Pancreas (tissue), 10 donors: ENCODE data around the gene SLC27A5. TPM values are rescaled to one million over a fixed set of nuclear protein-coding genes. Genes with fewer than 3 reads are reported as not detected.
"Not testable (repeated sequence)": the region's sequence is repeated elsewhere in the genome, so short reads cannot be mapped to it uniquely, and the experiment has no call there.

Experiments used
- ATAC-seq, 4 donors: fragments of 200-7000 bp; cut with Tn5 transposase; one replicate each; pipeline versions ENCODE4 v1.8.0 to v1.9.1; 2020; ENCODE audit warnings: mild to moderate bottlenecking in 4 of 4, moderate library complexity in 4 of 4
- DNase-seq, 6 donors: peaks; one replicate each; pipeline ENCODE4 v3.0.0-alpha.2; 2020
- FAIRE-seq: peaks from 2 replicates; lab custom pipeline; 2012; peaks lifted over from hg19 to GRCh38; lab: Jason Lieb, UNC
- H3K27ac ChIP-seq, 4 donors: fragments of 200-600 bp; sonication (generic); 1 replicate in 3 of 4; 2 replicates in 1 of 4; pipeline versions ENCODE4 v1.5.0 to v1.8.0; 2020
- H3K27me3 ChIP-seq, 4 donors: fragments of 200-600 bp; one replicate each; pipeline ENCODE4 v1.8.0; 2021
- H3K36me3 ChIP-seq, 3 donors: fragments of 200-600 bp; sonication (generic) in 1 of 3; one replicate each; pipeline versions ENCODE4 v1.5.0 to v1.8.0; 2020 to 2021
- H3K4me1 ChIP-seq, 3 donors: fragments of 200-600 bp; one replicate each; pipeline ENCODE4 v1.8.0; 2021
- H3K4me3 ChIP-seq, 4 donors: fragments of 200-600 bp; sonication (generic) in 2 of 4; one replicate each; pipeline versions ENCODE4 v1.5.0 to v1.8.0; 2020 to 2021
- H3K9me3 ChIP-seq, 4 donors: fragments of 200-600 bp; one replicate each; pipeline ENCODE4 v1.8.0; 2021
- WGBS, 2 donors: extraction: QIAGEN DNeasy Blood & Tissue Kit; methylation state at CpG; one replicate each; pipeline ENCODE4 v1.1.7; 2013; 5-methylcytosine and 5-hydroxymethylcytosine counted together
- intact Hi-C, 3 donors: fragments of 100-400 bp; cut with DNase I; formaldehyde crosslinking; loops; one replicate each; pipeline versions ENCODE4 v1.11.1 to v1.14.2; 2022
- polyA plus RNA-seq, 2 donors: library from polyadenylated mRNA; stranded (reverse); fragments of 200-250 nt; gene quantifications; one replicate each; pipeline ENCODE4 v1.2.3, GENCODE V29; 2013
- total RNA-seq, 6 donors: library from RNA; stranded (reverse); fragmentation: NEBNext Ultra II Directional in 4 of 6; extraction: Animal tissue kit (Norgen Biotek cat#: 25700) in 4 of 6; gene quantifications; one replicate each; pipeline versions ENCODE4 v1.2.1 to v1.2.4, GENCODE V29; 2021 to 2023
- TF ChIP-seq, protein P1 (sequence below), 4 donors: fragments of 200-600 bp; sonication (generic) in 3 of 4; IDR thresholded peaks; one replicate each; pipeline versions ENCODE4 v1.5.0 to v1.8.0; 2021; ENCODE audit warnings: antibody characterized with exemption in 4 of 4
- donor health status: healthy with polysubstance abuse.
- donor health status: DM: no; HTN: no; CAD: no; lungs with moderate emphysema.
- donor health status: DM: no; HTN: no; CAD: no.
- donor health status: control.
- donor health status: control.
- donor health status: Bipolar disorder and iron deficiency.
- donor health status: DM: yes; HTN: yes; CAD: no.
- donor health status: DM: no; HTN: no; CAD: no.
- donor health status: DM: no; HTN: no; CAD: no.
- donor health status: DM: yes; HTN: yes; CAD: no.

The SLC27A5 gene
- total and polyA plus RNA-seq, 8 donors = 3.0 to 15.6 (median 6.1) TPM

DNA sequence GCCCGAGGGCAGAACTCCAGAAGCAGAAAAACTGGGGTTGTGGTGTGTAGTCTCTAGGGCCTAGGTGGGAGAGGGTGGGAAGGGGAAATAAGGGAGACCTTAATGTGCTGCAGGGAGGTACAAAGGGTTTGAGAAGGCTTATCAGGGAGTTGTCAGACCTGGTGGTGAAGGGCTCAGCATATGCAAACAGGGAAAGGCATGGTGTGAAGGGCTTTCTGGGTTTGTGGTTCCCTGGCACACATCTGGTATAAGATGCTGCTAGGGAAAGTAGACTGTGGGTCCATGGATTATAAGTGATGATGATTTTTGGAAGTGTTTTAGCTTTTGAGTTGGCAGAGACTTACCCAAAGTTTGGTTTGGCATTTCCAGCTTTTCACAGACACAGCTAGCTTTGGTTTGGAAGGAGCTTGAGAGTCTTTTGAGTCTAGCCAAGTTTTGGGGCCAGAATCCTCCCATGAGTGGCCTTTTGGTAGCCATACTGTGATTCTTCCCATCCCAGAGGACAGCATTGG is 34.3 kb upstream of the SLC27A5 start:
- ATAC-seq = no peak
- Histone ChIP-seq H3K4me3 (peak overlapping the region; percentile 80 to 93 (median 84)), H3K36me3 (peaks cover 11 to 41% (median 29%) of the 10 kb centered on the region in 3 donors), H3K27ac (no peak overlapping the region), H3K27me3 (no peaks in the 10 kb centered on the region), H3K4me1 (peaks cover 0 to 13% (median 8%) of the 10 kb centered on the region in 3 donors), H3K9me3 (no peaks in the 10 kb centered on the region)
- WGBS, 2 donors = 0 to 3% methylated on average over 1 of the region's 1 CpG
- FAIRE-seq = no peak
- intact Hi-C loops = no loop called here
- no peak for DNase-seq
- TF ChIP-seq, protein P1, sequence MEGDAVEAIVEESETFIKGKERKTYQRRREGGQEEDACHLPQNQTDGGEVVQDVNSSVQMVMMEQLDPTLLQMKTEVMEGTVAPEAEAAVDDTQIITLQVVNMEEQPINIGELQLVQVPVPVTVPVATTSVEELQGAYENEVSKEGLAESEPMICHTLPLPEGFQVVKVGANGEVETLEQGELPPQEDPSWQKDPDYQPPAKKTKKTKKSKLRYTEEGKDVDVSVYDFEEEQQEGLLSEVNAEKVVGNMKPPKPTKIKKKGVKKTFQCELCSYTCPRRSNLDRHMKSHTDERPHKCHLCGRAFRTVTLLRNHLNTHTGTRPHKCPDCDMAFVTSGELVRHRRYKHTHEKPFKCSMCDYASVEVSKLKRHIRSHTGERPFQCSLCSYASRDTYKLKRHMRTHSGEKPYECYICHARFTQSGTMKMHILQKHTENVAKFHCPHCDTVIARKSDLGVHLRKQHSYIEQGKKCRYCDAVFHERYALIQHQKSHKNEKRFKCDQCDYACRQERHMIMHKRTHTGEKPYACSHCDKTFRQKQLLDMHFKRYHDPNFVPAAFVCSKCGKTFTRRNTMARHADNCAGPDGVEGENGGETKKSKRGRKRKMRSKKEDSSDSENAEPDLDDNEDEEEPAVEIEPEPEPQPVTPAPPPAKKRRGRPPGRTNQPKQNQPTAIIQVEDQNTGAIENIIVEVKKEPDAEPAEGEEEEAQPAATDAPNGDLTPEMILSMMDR (IDR thresholded peaks at IDR 0.05) = no peak

DNA sequence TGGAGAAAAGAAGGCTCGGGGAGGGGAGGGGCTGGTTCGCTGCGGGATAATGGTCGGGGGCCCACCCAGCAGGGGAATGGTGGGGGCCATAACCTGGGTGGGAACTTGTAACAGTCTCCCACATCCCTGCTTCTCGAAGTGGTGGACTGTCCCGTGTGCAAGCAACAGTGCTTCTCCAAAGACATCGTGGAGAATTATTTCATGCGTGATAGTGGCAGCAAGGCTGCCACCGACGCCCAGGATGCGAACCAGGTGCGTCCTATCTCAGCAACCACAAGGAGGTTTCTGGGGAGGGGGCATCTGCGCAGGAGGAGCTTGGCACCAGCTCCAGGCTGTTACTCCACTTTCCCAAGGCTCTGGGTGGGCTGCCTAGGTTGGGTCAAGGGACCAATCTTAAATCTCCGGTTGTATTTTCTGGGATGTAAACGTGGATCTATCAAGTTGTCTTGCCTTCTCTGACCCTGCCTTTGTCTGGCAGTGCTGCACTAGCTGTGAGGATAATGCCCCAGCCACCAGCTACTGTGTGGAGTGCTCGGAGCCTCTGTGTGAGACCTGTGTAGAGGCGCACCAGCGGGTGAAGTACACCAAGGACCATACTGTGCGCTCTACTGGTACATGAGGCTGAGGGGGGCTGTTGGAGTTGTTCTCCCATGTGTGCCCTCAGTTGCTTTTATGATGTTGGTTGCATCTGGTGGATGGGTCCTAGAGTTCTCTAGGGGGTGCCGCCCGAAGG is 33.7 kb upstream of the SLC27A5 start:
- no peaks in the 10 kb centered on the region for H3K9me3 ChIP-seq
- 4 to 6% methylated on average over 21 of the region's 21 CpGs for WGBS, 2 donors
- peak in 1 of 6 donors; percentile 21 for DNase-seq
- H3K36me3 ChIP-seq = peaks cover 8 to 34% (median 29%) of the 10 kb centered on the region in 3 donors
- H3K27ac ChIP-seq = peak overlapping the region in 1 of 4 donors; percentile 12
- ATAC-seq = no peak
- intact Hi-C loops = no loop called here
- no peaks in the 10 kb centered on the region for H3K27me3 ChIP-seq
- H3K4me1 ChIP-seq = peaks cover 0 to 13% (median 8%) of the 10 kb centered on the region in 3 donors
- no peak for FAIRE-seq
- TF ChIP-seq, protein P1 (IDR thresholded peaks at IDR 0.05) = no peak
- H3K4me3 ChIP-seq = peak overlapping the region; percentile 80 to 93 (median 84)

DNA sequence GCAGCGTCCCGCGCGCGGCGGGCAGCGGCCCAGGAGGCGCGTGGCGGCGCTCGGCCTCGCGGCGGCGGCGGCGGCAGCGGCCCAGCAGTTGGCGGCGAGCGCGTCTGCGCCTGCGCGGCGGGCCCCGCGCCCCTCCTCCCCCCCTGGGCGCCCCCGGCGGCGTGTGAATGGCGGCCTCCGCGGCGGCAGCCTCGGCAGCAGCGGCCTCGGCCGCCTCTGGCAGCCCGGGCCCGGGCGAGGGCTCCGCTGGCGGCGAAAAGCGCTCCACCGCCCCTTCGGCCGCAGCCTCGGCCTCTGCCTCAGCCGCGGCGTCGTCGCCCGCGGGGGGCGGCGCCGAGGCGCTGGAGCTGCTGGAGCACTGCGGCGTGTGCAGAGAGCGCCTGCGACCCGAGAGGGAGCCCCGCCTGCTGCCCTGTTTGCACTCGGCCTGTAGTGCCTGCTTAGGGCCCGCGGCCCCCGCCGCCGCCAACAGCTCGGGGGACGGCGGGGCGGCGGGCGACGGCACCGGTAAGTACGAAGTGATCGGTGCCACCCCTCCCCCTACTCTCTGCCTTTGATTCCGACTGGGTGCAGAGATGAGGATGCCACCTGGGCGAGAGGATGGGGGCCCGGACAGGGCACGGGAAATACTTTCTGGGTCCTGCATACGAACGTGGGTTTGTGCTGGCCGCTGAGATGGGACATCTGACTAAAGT is 32.9 kb upstream of the SLC27A5 start:
- WGBS, 2 donors = 0% methylated on average over 50 to 91 of the region's 92 CpGs

DNA sequence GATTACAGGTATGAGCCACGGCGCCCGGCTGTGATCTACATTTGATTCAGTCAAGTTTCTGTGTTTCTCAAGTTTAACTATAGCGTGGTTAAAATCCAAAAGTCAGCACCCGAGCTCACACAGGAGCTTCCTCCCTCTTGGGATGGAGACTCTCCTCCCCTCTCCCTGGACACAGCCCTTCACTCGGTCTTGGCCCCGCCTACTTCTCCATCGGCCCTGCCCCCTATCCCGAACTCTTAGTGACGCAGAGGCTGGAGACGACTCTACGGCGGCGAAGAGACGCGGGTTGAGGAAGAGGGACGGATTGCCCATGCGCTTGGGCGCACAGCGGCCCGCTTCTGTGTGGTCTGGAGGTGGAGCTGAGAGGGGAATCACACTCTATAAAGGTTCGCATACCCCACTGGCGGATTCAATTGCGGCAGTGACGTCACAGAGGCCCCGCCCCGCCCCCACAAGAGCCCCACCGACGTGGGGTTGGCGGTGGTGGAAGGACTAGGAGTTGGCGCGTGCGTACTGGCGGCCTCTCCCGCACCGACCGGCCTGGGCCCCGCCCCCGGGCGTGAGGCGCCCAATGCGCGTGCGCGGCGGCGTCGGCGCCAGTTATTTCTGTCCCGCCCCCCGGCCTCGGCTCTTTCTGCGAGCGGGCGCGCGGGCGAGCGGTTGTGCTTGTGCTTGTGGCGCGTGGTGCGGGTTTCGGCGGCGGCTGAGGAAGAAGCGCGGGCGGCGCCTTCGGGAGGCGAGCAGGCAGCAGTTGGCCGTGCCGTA is 32.2 kb upstream of the SLC27A5 start, which contains the start of gene TRIM28:
Gene TRIM28 (plus strand): TSS at position 239 of the 765 bp plus-strand sequence. CDS start 694 bp downstream, outside the sequence.
- DNase-seq = peak; percentile 96 to 100 (median 98)
- Histone ChIP-seq H3K27me3 (no peaks in the 10 kb centered on the region), H3K27ac (peak within 1 kb of the TSS; percentile 90 to 99 (median 94)), H3K4me3 (peak within 1 kb of the TSS; percentile 80 to 93 (median 84)), H3K4me1 (peaks cover 0 to 13% (median 8%) of the 10 kb centered on the region in 3 donors), H3K36me3 (peaks cover 1 to 20% (median 16%) of the 10 kb centered on the region in 3 donors), H3K9me3 (no peaks in the 10 kb centered on the region)
- TF ChIP-seq, protein P1 (IDR thresholded peaks at IDR 0.05) = no peak
- peak; percentile 92 to 98 (median 95) for ATAC-seq
- intact Hi-C loops = no loop called here
- 0 to 1% methylated on average over 58 to 73 of the region's 73 CpGs for WGBS, 2 donors
- peak; percentile 49 for FAIRE-seq

More for the DNA sequence above, 32.9 kb upstream of the SLC27A5 start:
- peak overlapping the region; percentile 90 to 99 (median 94) for H3K27ac ChIP-seq
- no peaks in the 10 kb centered on the region for H3K9me3 ChIP-seq
- TF ChIP-seq, protein P1 (IDR thresholded peaks at IDR 0.05) = no peak
- H3K4me3 ChIP-seq = peak overlapping the region; percentile 80 to 93 (median 84)
- intact Hi-C loops = no loop called here
- FAIRE-seq (no peak), ATAC-seq (peak; percentile 6 to 53 (median 16)), DNase-seq (peak in 4 of 6 donors; percentile 62 to 89 (median 75))
- H3K4me1 ChIP-seq = peaks cover 0 to 13% (median 8%) of the 10 kb centered on the region in 3 donors
- peaks cover 7 to 27% (median 23%) of the 10 kb centered on the region in 3 donors for H3K36me3 ChIP-seq
- H3K27me3 ChIP-seq = no peaks in the 10 kb centered on the region

DNA sequence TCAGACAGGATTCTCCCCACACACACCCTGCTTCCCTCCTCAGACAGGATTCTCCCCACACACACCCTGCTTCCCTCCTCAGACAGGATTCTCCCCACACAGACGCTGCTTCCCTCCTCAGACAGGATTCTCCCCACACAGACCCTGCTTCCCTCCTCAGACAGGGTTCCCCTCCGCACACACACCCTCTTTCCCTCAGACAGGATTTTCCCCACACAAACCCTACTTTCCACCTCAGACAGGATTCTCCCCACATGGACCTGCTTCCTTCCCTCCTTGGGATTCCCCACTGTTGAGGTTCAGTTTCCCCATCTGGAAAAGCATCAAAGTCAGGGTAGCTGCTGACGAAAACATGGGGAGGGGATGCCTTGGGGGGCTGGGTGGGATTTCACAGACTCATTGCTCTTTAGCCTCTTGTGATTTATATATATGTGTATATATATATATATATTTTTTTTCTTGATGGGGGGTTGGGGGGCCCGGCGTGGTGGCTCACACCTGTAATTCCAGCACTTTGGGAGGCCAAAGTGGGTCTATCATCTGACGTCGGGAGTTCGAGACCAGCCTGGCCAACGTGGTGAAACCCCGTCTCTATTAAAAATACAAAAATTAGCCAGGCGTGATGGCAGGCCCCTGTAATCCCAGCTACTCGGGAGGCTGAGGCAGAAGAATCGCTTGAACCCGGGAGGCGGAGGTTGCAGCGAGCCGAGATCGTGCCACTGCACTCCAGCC is 31.0 kb upstream of the SLC27A5 start:
- Histone ChIP-seq H3K4me1 (peaks cover 0 to 15% (median 8%) of the 10 kb centered on the region in 3 donors), H3K27ac (peak overlapping the region in 3 of 4 donors; percentile 90 to 99 (median 97)), H3K4me3 (peak overlapping the region in 2 of 4 donors; percentile 80 to 93)
- H3K36me3 ChIP-seq, H3K9me3 ChIP-seq, ATAC-seq, intact Hi-C loops, H3K27me3 ChIP-seq, FAIRE-seq: not testable (repeated sequence)
- 69 to 74% methylated on average over 18 of the region's 18 CpGs for WGBS, 2 donors
- peak in 1 of 6 donors; percentile 13 for DNase-seq

DNA sequence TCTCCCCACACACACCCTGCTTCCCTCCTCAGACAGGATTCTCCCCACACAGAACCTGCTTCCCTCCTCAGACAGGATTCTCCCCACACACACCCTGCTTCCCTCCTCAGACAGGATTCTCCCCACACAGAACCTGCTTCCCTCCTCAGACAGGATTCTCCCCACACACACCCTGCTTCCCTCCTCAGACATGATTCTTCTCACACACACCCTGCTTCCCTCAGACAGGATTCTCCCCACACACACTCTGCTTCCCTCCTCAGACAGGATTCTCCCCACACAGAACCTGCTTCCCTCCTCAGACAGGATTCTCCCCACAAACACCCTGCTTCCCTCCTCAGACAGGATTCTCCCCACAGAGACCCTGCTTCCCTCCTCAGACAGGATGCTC is 27.4 kb upstream of the SLC27A5 start:
- H3K27me3 ChIP-seq, H3K36me3 ChIP-seq, ATAC-seq, H3K4me1 ChIP-seq, FAIRE-seq, H3K27ac ChIP-seq, H3K9me3 ChIP-seq, H3K4me3 ChIP-seq, DNase-seq, intact Hi-C loops: not testable (repeated sequence)
